Osteocyte (in vitro differentiated cells): ENCODE measurements around the gene FRYL. TPM values are rescaled to one million over a fixed set of nuclear protein-coding genes. Genes with fewer than 3 reads are reported as not detected.
"Not testable (repeated sequence)": the region's sequence is repeated elsewhere in the genome, so short reads cannot be mapped to it uniquely, and the experiment has no call there.

ENCODE experiments used
- DNase-seq: peaks from one replicate; pipeline ENCODE4 v3.0.0; 2021; ENCODE audit warnings: mixed read lengths; ENCODE audit not compliant: unreplicated experiment; ENCODE audit errors: extremely low spot score
- H3K27ac Mint-ChIP-seq: one replicate; pipeline ENCODE4 v1.8.0; 2021; ENCODE audit warnings: mild to moderate bottlenecking, mixed read lengths; ENCODE audit not compliant: unreplicated experiment
- H3K27me3 Mint-ChIP-seq: one replicate; pipeline ENCODE4 v1.8.0; 2021; ENCODE audit warnings: mixed read lengths; ENCODE audit not compliant: unreplicated experiment
- H3K36me3 Mint-ChIP-seq: one replicate; pipeline ENCODE4 v1.8.0; 2021; ENCODE audit warnings: mixed read lengths; ENCODE audit not compliant: unreplicated experiment
- H3K4me1 Mint-ChIP-seq: one replicate; pipeline ENCODE4 v1.8.0; 2021; ENCODE audit warnings: mixed read lengths; ENCODE audit not compliant: unreplicated experiment
- H3K4me3 Mint-ChIP-seq: one replicate; pipeline ENCODE4 v1.8.0; 2021; ENCODE audit warnings: mild to moderate bottlenecking, moderate library complexity, mixed read lengths; ENCODE audit not compliant: unreplicated experiment
- H3K9me3 Mint-ChIP-seq: one replicate; pipeline ENCODE4 v1.8.0; 2021; ENCODE audit warnings: mixed read lengths; ENCODE audit not compliant: unreplicated experiment
- CTCF ChIP-seq: fragments of 200-600 bp; sonication (generic); IDR thresholded peaks from 2 replicates; pipeline ENCODE4 v1.5.0; 2021; ENCODE audit warnings: antibody characterized with exemption, mild to moderate bottlenecking, moderate library complexity
- total RNA-seq: library from RNA; stranded (reverse); gene quantifications from 2 replicates; pipeline ENCODE4 v1.2.1, GENCODE V29; 2021

FRYL gene
- total RNA-seq, 1 donor from 2014 or later: 61.9 TPM

- no peaks in the 10 kb centered on the region for H3K9me3 Mint-ChIP-seq
- no peaks in the 10 kb centered on the region for H3K36me3 Mint-ChIP-seq
- no peak for TF ChIP-seq CTCF
- DNase-seq: no peak
- H3K27ac Mint-ChIP-seq: no peak overlapping the region
- H3K4me1 Mint-ChIP-seq: peaks cover 12% of the 10 kb centered on the region
- H3K4me3 Mint-ChIP-seq: no peak overlapping the region
- H3K27me3 Mint-ChIP-seq: no peaks in the 10 kb centered on the region
Observed at GRCh38 chr4:48766131-48766792, 13.8 kb downstream of the FRYL start.

- peaks cover 6% of the 10 kb centered on the region for H3K4me1 Mint-ChIP-seq
- no peak for DNase-seq
- H3K4me3 Mint-ChIP-seq: no peak overlapping the region
- H3K27ac Mint-ChIP-seq: no peak overlapping the region
- no peaks in the 10 kb centered on the region for H3K9me3 Mint-ChIP-seq
- no peak for TF ChIP-seq CTCF
- no peaks in the 10 kb centered on the region for H3K36me3 Mint-ChIP-seq
- no peaks in the 10 kb centered on the region for H3K27me3 Mint-ChIP-seq
Observed at GRCh38 chr4:48762408-48762807, 17.7 kb downstream of the FRYL start.

GRCh38 chr4:48761286-48761685, 18.8 kb downstream of the FRYL start:
- TF ChIP-seq CTCF: no peak

GRCh38 chr4:48758703-48759102, 21.4 kb downstream of the FRYL start:
- not testable (repeated sequence) for H3K27ac Mint-ChIP-seq, H3K9me3 Mint-ChIP-seq, H3K36me3 Mint-ChIP-seq, H3K27me3 Mint-ChIP-seq, DNase-seq, H3K4me3 Mint-ChIP-seq, H3K4me1 Mint-ChIP-seq

More at GRCh38 chr4:48761286-48761685, 18.8 kb downstream of the FRYL start:
- no peaks in the 10 kb centered on the region for H3K36me3 Mint-ChIP-seq
- peaks cover 5% of the 10 kb centered on the region for H3K4me1 Mint-ChIP-seq
- H3K27me3 Mint-ChIP-seq: no peaks in the 10 kb centered on the region
- DNase-seq: no peak
- no peak overlapping the region for H3K4me3 Mint-ChIP-seq
- H3K9me3 Mint-ChIP-seq: no peaks in the 10 kb centered on the region
- no peak overlapping the region for H3K27ac Mint-ChIP-seq

- Mint-ChIP-seq H3K36me3 (peaks cover 2% of the 10 kb centered on the region), H3K27me3 (no peaks in the 10 kb centered on the region), H3K4me3 (no peak overlapping the region), H3K27ac (no peak overlapping the region), H3K4me1 (peaks cover 14% of the 10 kb centered on the region), H3K9me3 (no peaks in the 10 kb centered on the region)
- no peak for TF ChIP-seq CTCF
- DNase-seq: no peak
Observed at GRCh38 chr4:48756689-48757220, 23.3 kb downstream of the FRYL start.
